ENCODE measurements around the gene TTC17.
A peak's percentile ranks its signal among the peaks of the same experiment; 100 is the strongest.
"Not testable (repeated sequence)": the region's sequence is repeated elsewhere in the genome, so short reads cannot be mapped to it uniquely, and the experiment has no call there.

Gene TTC17

DNA sequence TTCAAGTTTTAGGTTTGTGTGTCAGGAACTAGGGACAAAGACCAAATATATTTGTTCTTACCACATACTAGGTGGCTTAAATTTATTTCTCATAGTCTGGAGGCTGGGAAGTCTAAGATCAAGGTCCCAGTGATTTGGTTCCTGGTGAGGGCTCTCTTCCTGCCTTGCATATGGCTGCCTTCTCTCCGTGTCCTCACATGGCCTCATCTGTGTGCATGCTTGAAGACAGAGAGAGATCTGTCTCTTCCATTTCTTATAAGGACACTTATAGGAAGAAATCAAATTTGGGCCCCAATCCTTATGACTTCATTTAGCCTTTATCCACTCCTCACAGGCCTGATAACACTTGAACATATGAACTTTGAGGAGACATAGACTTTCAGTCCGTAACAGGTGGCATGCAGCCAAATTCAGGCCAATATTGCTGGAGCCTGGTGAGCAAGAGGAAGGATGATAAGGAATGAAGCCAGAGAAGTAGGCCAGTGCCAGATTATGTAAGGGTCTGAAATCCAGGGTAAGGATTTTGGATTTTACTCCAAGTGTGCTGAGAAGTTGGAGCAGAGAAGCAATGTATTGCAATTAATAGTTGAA, 35.1 kb downstream of the TTC17 start:
- DNase-seq, result no peak

DNA sequence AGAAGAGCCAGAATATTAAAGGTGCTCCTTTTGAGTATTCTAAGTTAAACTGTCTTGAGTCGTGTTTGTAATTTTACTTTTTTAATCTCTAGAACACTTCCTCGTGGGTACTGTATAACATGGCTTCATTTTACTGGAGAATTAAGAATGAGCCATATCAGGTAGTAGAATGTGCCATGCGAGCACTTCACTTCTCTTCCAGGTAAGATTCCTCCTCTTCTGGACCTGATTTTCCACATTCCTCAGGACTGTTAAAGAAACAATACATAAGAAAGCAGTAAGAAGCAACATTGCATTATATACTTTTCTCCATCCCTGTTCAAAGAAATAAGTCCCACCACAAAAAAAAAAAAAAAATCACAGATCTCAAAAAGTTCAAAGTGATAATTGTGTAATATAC, 37.9 kb downstream of the TTC17 start:
- DNase-seq, result no peak

GRCh38 chr11:43397251-43397650, 38.5 kb downstream of the TTC17 start:
- no peak for DNase-seq

GRCh38 chr11:43399983-43400630, 41.4 kb downstream of the TTC17 start:
- peak; percentile 14 for DNase-seq

GRCh38 chr11:43401252-43401651, 42.5 kb downstream of the TTC17 start:
- DNase-seq, result no peak

DNA sequence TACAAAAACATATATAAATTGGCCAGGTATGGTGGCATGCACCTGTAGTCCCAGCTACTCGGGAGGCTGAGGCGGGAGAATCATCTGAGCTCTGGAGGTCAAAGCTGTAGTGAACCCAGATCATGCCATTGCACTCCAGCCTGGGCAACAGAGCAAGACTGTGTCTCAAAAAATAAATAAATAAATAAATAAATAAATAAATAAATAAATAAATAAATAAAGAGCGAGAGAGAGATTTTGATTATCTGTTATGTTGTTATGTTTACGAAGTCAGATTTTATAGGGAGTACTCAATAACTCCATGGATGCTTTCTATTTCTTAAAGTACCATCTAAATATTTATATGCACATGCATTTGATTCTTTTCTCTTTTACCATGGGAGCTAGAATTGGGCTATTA, 43.1 kb downstream of the TTC17 start:
- DNase-seq, result not testable (repeated sequence)

- DNase-seq, result no peak
Measured at GRCh38 chr11:43403357-43404231, 44.9 kb downstream of the TTC17 start.

- DNase-seq, result no peak
Measured at GRCh38 chr11:43404406-43404805, 45.7 kb downstream of the TTC17 start.

GRCh38 chr11:43404836-43405479, 46.2 kb downstream of the TTC17 start:
- DNase-seq, result no peak

DNA sequence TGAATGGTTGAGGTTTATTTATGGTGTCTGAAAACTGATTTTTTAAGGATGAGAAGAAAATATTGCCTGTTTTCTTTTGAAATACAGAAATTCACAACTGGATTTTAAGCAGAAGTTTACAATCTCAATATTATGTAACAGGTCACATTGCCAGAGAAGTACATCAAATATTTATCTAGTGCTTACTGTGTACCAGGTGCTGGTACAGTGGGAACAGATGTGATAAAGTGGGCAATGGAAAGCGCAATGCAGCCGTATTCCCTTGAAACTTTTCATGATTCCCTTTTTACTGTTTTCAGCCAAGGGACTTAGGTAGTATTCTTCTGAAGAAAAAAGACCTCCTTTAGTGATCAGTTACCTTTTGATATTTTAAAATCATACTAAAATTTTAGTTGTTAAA, 49.6 kb downstream of the TTC17 start:
- DNase-seq, result no peak

- no peak for DNase-seq
Measured at GRCh38 chr11:43410394-43410793, 51.7 kb downstream of the TTC17 start.

- no peak for DNase-seq
Measured at GRCh38 chr11:43418197-43418596, 59.5 kb downstream of the TTC17 start.

GRCh38 chr11:43419460-43419859, 60.7 kb downstream of the TTC17 start:
- peak; percentile 43 for DNase-seq

- DNase-seq, result no peak
Measured at GRCh38 chr11:43427971-43428370, 69.3 kb downstream of the TTC17 start.

- not testable (repeated sequence) for DNase-seq
Measured at GRCh38 chr11:43430916-43431315, 72.2 kb downstream of the TTC17 start.

DNA sequence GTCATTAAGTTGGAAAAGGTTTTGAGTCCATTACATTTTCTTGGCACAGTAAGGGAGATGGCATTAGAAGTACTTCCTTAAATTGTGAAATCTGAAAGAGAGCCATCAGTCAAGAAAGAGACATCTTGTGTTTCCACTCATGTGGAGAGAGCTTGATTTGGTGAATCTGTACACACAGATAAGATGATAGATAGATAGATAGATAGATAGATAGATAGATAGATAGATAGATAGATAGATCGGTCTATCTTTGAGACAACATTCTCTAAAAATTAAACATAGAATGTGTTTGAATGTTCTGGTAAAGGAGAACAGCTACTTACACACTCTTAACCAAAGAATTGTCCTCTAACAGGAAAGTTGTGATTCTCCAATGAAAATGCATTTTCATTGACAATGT, 76.2 kb downstream of the TTC17 start:
- no peak for DNase-seq

DNA sequence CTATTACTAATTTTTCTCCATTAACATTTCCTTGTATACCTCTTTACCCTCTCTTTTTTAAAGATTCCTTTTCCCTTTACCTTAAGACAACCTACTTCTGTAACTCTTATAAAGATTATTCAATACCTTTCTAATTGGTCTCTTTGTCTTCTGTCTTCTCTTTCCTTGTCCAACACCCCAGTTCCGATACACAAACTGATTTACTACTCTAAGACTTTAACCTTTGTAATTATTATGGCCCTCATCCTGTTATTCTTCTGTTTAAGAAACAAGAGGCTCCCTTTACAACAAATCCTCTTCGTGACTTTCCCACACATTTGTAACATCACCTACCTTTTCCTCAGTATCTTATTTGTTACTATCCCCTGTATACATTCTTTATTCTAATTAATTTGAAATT, 81.8 kb downstream of the TTC17 start:
- DNase-seq, result no peak

DNA sequence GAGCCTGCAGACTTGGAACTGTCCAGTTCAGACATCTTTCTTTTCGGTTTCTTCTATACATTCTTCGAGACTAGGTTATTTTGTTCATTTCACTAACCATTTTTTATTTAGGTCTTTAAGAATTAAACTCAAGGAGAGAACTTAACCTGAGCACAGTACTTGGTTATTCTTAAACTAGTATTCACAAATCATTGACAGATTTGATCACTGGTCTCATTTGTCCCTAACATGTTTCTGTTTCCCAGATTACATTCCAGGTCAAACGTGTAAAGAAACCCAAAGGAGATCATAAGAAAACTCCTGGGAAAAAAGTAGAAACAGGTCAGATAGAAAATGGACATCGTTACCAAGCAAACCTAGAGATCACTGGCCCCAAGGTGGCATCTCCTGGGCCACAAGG, 85.1 kb downstream of the TTC17 start:
- DNase-seq, result no peak

DNA sequence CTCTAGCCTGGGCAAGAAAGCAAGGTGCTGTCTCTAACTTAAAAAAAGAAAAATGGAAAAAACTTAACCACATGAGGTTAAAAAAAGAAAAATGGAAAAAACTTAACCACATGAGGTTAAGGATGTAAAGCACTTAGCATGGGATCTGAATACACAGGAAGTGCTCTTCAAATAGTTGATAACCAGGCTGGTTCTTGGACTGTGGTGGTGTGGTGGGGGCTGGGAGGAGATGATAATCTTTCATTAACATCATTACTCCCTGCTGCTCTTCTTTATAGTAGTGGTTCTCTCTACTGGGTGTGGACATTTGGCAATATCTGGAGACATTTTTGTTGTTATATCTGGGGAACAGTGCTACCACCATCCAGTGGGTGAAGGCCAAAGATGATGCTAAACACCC, 88.4 kb downstream of the TTC17 start:
- no peak for DNase-seq

- no peak for DNase-seq
Measured at GRCh38 chr11:43458486-43458885, 99.8 kb downstream of the TTC17 start.

- DNase-seq, result no peak
Measured at GRCh38 chr11:43459246-43459645, 100.5 kb downstream of the TTC17 start.

GRCh38 chr11:43462359-43462758, 103.6 kb downstream of the TTC17 start:
- no peak for DNase-seq

DNA sequence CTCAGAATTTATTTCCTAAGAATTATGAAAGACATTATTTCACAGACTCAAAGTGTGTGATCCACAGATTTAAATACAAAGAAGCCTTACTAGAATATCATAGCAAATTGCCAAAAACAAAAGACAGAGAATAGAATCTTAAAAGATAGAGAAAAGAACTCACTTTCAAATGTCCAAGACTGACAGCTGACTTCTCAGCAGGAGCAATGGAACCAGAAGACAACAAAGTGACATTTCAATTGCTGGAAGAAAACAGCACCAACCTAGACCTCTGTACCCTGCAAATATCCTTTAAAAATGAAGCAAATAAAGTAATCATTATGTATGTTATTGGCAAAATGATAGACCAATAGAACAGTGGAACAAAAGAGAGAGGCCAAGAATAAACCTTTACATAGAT, 109.2 kb downstream of the TTC17 start:
- no peak for DNase-seq

GRCh38 chr11:43477491-43477890, 118.8 kb downstream of the TTC17 start:
- not testable (repeated sequence) for DNase-seq

All from EL (cell line).